Measurements from ENCODE around the gene DAAM2. TPM values are rescaled to one million over a fixed set of nuclear protein-coding genes. Genes with fewer than 3 reads are reported as not detected.
A peak's percentile ranks its signal among the peaks of the same experiment; 100 is the strongest.

Gene DAAM2
- total and polyA plus RNA-seq, 4 donors, result 1.9 to 17.0 (median 4.4) TPM

DNA sequence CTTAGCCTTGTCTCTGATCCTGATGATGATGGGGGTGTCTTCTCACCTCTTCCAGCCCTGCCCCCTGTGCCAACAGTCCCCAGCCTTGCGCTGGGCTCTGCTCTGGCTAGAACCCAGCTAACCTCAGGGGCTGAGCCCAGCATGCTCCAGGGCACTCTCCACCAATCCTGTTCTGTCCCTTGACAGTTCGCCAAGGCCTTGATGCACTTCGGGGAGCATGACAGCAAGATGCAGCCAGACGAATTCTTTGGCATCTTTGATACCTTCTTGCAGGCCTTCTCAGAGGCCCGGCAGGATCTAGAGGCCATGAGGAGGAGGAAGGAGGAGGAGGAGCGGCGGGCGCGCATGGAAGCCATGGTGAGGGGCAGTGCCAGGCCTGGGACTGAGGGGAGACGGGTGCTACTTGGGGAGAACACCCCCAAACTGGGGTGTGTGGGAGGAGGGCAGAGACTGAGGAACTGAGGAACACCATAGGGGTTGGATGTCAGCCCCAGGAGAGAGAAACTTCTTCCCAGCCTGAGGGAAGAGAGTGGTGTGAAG lies 109.0 kb downstream of the DAAM2 start:
- no peak overlapping the region for H3K4me3 ChIP-seq (ENCODE audit: low read depth in 1 of 3, low read length in 3 of 3)
- no peaks in the 10 kb centered on the region for H3K9me3 ChIP-seq (ENCODE audit: control insufficient read depth in 4 of 4, low read length in 3 of 4)
- peaks cover 3 to 21% (median 9%) of the 10 kb centered on the region in 4 donors for H3K4me1 ChIP-seq (ENCODE audit: control insufficient read depth in 4 of 4, insufficient read depth in 4 of 4, low read length in 3 of 4)
- peaks cover 0 to 5% (median 2%) of the 10 kb centered on the region in 4 donors for H3K36me3 ChIP-seq (ENCODE audit: control insufficient read depth in 4 of 4, insufficient read depth in 3 of 4, low read depth in 1 of 4, low read length in 3 of 4)
- H3K27me3 ChIP-seq (ENCODE audit: control insufficient read depth in 4 of 4, insufficient read depth in 4 of 4, low read length in 3 of 4), result no peaks in the 10 kb centered on the region
- peak overlapping the region; percentile 10 to 54 for H3K27ac ChIP-seq (ENCODE audit: low read depth in 1 of 2, low read length in 2 of 2)
- TF ChIP-seq CTCF (IDR thresholded peaks at IDR 0.05; ENCODE audit: low read depth, low read length, missing input control) (no peak), HNF4G (IDR thresholded peaks at IDR 0.05) (no peak), MAX (IDR thresholded peaks at IDR 0.05) (no peak), TAF1 (conservative IDR thresholded peaks at IDR 0.05) (no peak), RAD21 (IDR thresholded peaks at IDR 0.05) (no peak), GABPA (IDR thresholded peaks at IDR 0.05 in 1 of 2, conservative IDR thresholded peaks at IDR 0.05 in 1 of 2) (no peak), NR2F2 (IDR thresholded peaks at IDR 0.05) (no peak), EGR1 (IDR thresholded peaks at IDR 0.05; ENCODE audit: low read depth in 2 of 2) (no peak)
- H3K9ac ChIP-seq (ENCODE audit: low read depth in 1 of 2, low read length in 2 of 2), result no peak overlapping the region
- WGBS, result 88% methylated on average over 10 of the region's 10 CpGs
- no peak for DNase-seq (ENCODE audit: low spot score)

GRCh38 chr6:39901670-39902069 lies 109.5 kb downstream of the DAAM2 start:
- H3K4me3 ChIP-seq (ENCODE audit: low read depth in 1 of 3, low read length in 3 of 3), result no peak overlapping the region
- WGBS, result 25% methylated on average over 19 of the region's 19 CpGs
- H3K4me1 ChIP-seq (ENCODE audit: control insufficient read depth in 4 of 4, insufficient read depth in 4 of 4, low read length in 3 of 4), result peaks cover 3 to 25% (median 12%) of the 10 kb centered on the region in 4 donors
- no peak overlapping the region for H3K9ac ChIP-seq (ENCODE audit: low read depth in 1 of 2, low read length in 2 of 2)
- H3K9me3 ChIP-seq (ENCODE audit: control insufficient read depth in 4 of 4, low read length in 3 of 4), result no peaks in the 10 kb centered on the region
- no peaks in the 10 kb centered on the region for H3K27me3 ChIP-seq (ENCODE audit: control insufficient read depth in 4 of 4, insufficient read depth in 4 of 4, low read length in 3 of 4)
- TF ChIP-seq HNF4G (IDR thresholded peaks at IDR 0.05), result no peak
- TF ChIP-seq GABPA (IDR thresholded peaks at IDR 0.05 in 1 of 2, conservative IDR thresholded peaks at IDR 0.05 in 1 of 2), result no peak
- TF ChIP-seq EGR1 (IDR thresholded peaks at IDR 0.05; ENCODE audit: low read depth in 2 of 2), result no peak
- TF ChIP-seq YY1 (IDR thresholded peaks at IDR 0.05), result no peak
- TF ChIP-seq, protein P1, sequence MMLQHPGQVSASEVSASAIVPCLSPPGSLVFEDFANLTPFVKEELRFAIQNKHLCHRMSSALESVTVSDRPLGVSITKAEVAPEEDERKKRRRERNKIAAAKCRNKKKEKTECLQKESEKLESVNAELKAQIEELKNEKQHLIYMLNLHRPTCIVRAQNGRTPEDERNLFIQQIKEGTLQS (IDR thresholded peaks at IDR 0.05), result no peak
- TF ChIP-seq MAX (IDR thresholded peaks at IDR 0.05), result no peak
- TF ChIP-seq RAD21 (IDR thresholded peaks at IDR 0.05), result peak; percentile 41 to 72
- peak; percentile 44 for TF ChIP-seq NR2F2 (IDR thresholded peaks at IDR 0.05)
- peak; percentile 95 to 97 for TF ChIP-seq RXRA (IDR thresholded peaks at IDR 0.05)
- TF ChIP-seq CTCF (IDR thresholded peaks at IDR 0.05; ENCODE audit: low read depth, low read length, missing input control), result no peak
- peak; percentile 45 to 67 for TF ChIP-seq HNF4A (conservative IDR thresholded peaks at IDR 0.05)
- peak; percentile 21 for TF ChIP-seq FOXA1 (IDR thresholded peaks at IDR 0.05)
- TF ChIP-seq, protein P2, sequence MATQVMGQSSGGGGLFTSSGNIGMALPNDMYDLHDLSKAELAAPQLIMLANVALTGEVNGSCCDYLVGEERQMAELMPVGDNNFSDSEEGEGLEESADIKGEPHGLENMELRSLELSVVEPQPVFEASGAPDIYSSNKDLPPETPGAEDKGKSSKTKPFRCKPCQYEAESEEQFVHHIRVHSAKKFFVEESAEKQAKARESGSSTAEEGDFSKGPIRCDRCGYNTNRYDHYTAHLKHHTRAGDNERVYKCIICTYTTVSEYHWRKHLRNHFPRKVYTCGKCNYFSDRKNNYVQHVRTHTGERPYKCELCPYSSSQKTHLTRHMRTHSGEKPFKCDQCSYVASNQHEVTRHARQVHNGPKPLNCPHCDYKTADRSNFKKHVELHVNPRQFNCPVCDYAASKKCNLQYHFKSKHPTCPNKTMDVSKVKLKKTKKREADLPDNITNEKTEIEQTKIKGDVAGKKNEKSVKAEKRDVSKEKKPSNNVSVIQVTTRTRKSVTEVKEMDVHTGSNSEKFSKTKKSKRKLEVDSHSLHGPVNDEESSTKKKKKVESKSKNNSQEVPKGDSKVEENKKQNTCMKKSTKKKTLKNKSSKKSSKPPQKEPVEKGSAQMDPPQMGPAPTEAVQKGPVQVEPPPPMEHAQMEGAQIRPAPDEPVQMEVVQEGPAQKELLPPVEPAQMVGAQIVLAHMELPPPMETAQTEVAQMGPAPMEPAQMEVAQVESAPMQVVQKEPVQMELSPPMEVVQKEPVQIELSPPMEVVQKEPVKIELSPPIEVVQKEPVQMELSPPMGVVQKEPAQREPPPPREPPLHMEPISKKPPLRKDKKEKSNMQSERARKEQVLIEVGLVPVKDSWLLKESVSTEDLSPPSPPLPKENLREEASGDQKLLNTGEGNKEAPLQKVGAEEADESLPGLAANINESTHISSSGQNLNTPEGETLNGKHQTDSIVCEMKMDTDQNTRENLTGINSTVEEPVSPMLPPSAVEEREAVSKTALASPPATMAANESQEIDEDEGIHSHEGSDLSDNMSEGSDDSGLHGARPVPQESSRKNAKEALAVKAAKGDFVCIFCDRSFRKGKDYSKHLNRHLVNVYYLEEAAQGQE (IDR thresholded peaks at IDR 0.05), result no peak
- no peak for TF ChIP-seq ZBTB33 (IDR thresholded peaks at IDR 0.05)
- TF ChIP-seq FOXA2 (IDR thresholded peaks at IDR 0.05), result peak; percentile 11
- TF ChIP-seq JUND (IDR thresholded peaks at IDR 0.05), result no peak
- TF ChIP-seq TAF1 (conservative IDR thresholded peaks at IDR 0.05), result no peak
- TF ChIP-seq SP1 (IDR thresholded peaks at IDR 0.05), result peak; percentile 57
- H3K27ac ChIP-seq (ENCODE audit: low read depth in 1 of 2, low read length in 2 of 2), result peak overlapping the region; percentile 14 to 54
- H3K36me3 ChIP-seq (ENCODE audit: control insufficient read depth in 4 of 4, insufficient read depth in 3 of 4, low read depth in 1 of 4, low read length in 3 of 4), result peaks cover 0 to 5% (median 4%) of the 10 kb centered on the region in 4 donors
- no peak for DNase-seq (ENCODE audit: low spot score)

All from liver (tissue), 9 donors.